Measurements from ENCODE around the gene ITPRID2.

GRCh38 chr2:181944914-181945291, 53.4 kb downstream of the ITPRID2 start:
- TF ChIP-seq BHLHE40 (IDR thresholded peaks at IDR 0.05; ENCODE audit: borderline replicate concordance) (no peak), FOXK2 (IDR thresholded peaks at IDR 0.05) (no peak)

Measured in HEK293T (cell line).